Erythroblast (primary cell): ENCODE measurements around the gene SNX5.

Experiments
- GATA1 ChIP-seq: IDR thresholded peaks from 2 replicates; pipeline ENCODE4 v1.6.1; 2011; ENCODE audit warnings: low read depth, mild to moderate bottlenecking, control low read depth, low read length, moderate library complexity
- POLR2A ChIP-seq: IDR thresholded peaks from 2 replicates; pipeline ENCODE4 v1.6.1; 2011; ENCODE audit warnings: mild to moderate bottlenecking, low read length

- TF ChIP-seq POLR2A: no peak
- TF ChIP-seq GATA1: no peak
Observed at GRCh38 chr20:17985388-17986018, 16.9 kb upstream of the SNX5 start.
